HAP-1 (cell line): ENCODE results near the gene MAGI2.

ENCODE experiments used
- DNase-seq, 2 experiments: peaks; one replicate each; pipeline ENCODE4 v3.0.0-alpha.2; 2016 to 2020; ENCODE audit warnings: low spot score in 2 of 2
- H3K27me3 ChIP-seq: fragments of 250-450 bp; sonication (Bioruptor Pico); 2 replicates; pipeline ENCODE4 v1.5.1; 2020; ENCODE audit warnings: low read depth, mild to moderate bottlenecking, moderate library complexity
- H3K36me3 ChIP-seq: fragments of 250-450 bp; sonication (Bioruptor Pico); replicated peaks from 2 replicates; pipeline ENCODE4 v1.5.1; 2020; ENCODE audit warnings: mild to moderate bottlenecking
- H3K4me1 ChIP-seq: fragments of 250-450 bp; sonication (Bioruptor Pico); 2 replicates; pipeline ENCODE4 v1.5.1; 2020; ENCODE audit warnings: mild to moderate bottlenecking
- H3K4me3 ChIP-seq: fragments of 250-450 bp; sonication (Bioruptor Pico); 2 replicates; pipeline ENCODE4 v1.5.1; 2020; ENCODE audit warnings: mild to moderate bottlenecking, moderate library complexity
- H3K9me3 ChIP-seq: fragments of 250-450 bp; sonication (Bioruptor Pico); 2 replicates; pipeline ENCODE4 v1.5.1; 2020; ENCODE audit warnings: mild to moderate bottlenecking, moderate library complexity
- in situ Hi-C: fragments of 300-500 bp; cut with MboI; formaldehyde crosslinking; loops from 3 replicates; pipeline ENCODE4 v1.14.3; 2020; ENCODE audit warnings: low sequenced_read_pairs, inconsistent platforms, mixed read lengths

MAGI2 gene

DNA sequence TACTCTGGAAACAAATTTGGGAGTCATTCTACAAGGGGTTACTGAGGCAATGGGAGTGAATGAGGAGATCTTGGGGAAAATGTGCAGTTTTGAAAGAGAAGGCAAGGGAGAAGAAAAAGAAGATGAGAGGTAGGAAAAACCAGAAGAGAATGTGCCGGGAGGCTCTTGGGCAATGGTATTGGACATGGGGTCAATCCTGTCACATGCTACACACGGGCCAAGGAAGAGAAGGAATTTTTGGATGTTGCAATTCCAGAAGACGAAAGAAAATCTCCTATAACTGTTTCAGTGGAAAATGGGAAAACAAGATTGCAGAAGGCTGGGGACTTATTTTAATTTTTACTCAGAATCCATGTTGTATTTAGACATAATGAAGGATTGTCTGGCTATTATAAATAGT is 1039.9 kb downstream of the MAGI2 start:
- in situ Hi-C loops, result no loop called here
- Histone ChIP-seq H3K4me3 (no peak overlapping the region), H3K27me3 (no peaks in the 10 kb centered on the region), H3K4me1 (peaks cover 10% of the 10 kb centered on the region; the same call in 1 of the 2 replicates), H3K36me3 (no peaks in the 10 kb centered on the region), H3K9me3 (no peaks in the 10 kb centered on the region)
- DNase-seq, result no peak

DNA sequence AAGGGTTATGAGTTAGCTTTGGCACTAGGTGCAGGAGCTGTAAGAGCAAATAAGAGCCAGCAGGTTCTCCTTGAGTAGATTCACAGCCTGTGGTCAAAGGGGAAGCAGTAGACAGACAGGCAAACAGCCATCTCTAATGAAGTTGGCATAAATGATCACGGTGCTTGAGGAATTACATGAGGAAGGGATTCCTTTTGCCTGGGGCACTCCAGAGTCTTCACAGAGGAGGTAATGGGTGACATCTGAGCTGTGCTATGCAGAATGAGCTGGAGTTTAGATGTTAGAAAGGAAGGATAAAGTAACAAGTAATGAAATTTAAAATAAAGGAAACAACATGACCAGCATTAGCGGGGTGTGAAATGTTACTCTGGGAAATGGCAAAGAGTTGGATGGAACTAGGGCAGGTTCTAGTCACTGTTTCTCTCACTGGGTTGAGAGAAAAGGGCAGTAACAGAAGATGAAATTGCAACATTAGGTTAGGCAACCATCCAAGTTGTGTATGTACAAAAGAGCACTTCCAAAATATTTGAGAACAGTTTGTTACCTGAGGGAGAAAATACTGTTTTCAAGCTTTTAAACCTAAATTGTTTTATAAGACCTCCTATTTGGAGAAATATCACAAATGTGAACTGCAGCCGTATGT is 1041.1 kb downstream of the MAGI2 start:
- Histone ChIP-seq H3K27me3 (no peaks in the 10 kb centered on the region), H3K4me3 (no peak overlapping the region), H3K4me1 (peaks cover 10% of the 10 kb centered on the region; the same call in 1 of the 2 replicates), H3K36me3 (no peaks in the 10 kb centered on the region), H3K9me3 (no peaks in the 10 kb centered on the region)
- DNase-seq, result no peak
- in situ Hi-C loops, result no loop called here

DNA sequence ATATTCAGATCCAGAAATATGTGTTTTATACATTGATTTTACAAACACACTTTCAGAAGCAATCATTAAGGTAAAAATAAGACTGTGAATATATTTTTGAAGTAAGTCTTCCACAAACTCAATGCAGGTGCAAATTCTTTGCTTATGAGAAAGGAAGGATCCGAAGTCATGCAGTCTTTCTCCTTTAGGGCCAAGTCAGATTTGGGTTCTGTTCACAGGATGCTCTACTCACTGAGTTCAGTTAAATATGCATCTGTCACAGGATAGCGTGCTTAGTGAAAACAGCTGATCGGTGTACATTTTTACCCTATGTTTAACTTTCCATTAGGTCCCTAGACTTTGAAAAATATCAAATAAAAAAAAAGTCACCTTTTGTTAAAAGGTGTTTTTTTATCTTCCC is 1046.4 kb downstream of the MAGI2 start:
- H3K9me3 ChIP-seq, result no peaks in the 10 kb centered on the region
- H3K4me1 ChIP-seq, result no peaks in the 10 kb centered on the region
- H3K4me3 ChIP-seq, result no peak overlapping the region
- no peak for DNase-seq
- no peaks in the 10 kb centered on the region for H3K36me3 ChIP-seq
- H3K27me3 ChIP-seq, result no peaks in the 10 kb centered on the region
- in situ Hi-C loops, result no loop called here

DNA sequence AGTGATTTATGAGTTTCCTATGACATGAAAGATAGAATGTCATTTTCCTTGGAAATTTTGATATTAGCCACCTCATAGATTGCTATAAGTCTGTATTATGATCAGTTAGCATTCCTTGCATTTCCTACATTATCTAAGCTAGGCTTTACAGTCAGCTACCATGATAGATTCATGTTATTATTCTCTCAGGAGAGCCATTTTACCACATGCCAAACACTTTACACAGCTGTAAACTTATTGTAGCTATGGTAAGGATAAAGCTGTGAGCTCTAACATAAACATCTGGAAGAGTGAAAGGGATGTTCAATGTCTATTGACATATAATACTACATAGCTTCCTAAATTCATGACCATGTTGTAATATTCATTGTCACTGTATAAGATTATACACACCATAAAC is 1046.9 kb downstream of the MAGI2 start:
- no peaks in the 10 kb centered on the region for H3K4me1 ChIP-seq
- no peaks in the 10 kb centered on the region for H3K9me3 ChIP-seq
- in situ Hi-C loops, result no loop called here
- no peak for DNase-seq
- no peak overlapping the region for H3K4me3 ChIP-seq
- H3K27me3 ChIP-seq, result no peaks in the 10 kb centered on the region
- H3K36me3 ChIP-seq, result no peaks in the 10 kb centered on the region

DNA sequence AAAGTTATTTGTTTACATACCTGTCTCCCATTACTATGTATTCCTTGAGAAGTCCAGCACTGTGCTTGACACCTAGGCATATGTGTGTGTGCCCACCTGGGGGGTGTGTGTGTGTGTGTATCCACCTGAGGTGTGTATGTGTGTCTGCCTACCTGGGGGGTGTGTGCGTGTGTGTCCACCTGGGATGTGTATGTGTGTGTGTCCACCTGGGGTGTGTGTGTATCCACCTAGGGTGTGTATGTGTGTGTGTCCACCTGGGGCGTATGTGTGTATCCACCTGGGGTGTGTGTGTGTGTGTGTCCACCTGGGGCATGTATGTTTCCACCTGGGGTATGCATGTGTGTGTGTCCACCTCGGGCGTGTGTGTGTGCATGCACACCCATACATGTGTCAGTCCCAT is 1051.4 kb downstream of the MAGI2 start:
- Histone ChIP-seq H3K27me3 (no peaks in the 10 kb centered on the region), H3K36me3 (no peaks in the 10 kb centered on the region), H3K4me3 (no peak overlapping the region), H3K9me3 (no peaks in the 10 kb centered on the region), H3K4me1 (peaks cover 21% of the 10 kb centered on the region)
- in situ Hi-C loops, result no loop called here
- DNase-seq, result no peak

DNA sequence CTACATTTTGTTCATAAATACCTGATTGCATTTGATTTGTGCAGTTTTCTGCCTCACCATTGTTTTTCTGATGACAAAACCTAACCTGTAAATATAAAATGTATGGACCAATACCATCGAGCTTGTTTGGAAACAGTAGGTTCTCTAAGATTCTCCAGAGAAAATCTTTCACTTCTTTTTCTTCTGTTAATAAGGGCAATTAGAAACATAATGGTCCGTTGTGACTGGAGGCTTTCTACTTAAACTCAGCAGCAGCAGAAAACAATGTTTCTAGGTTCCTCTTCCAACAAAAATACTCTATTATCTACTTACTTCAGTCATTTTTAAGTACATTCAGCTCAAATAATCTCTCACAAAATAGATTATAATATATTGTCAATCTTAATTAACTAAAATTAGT is 1053.4 kb downstream of the MAGI2 start:
- Histone ChIP-seq H3K4me3 (no peak overlapping the region), H3K4me1 (peaks cover 30% of the 10 kb centered on the region), H3K9me3 (no peaks in the 10 kb centered on the region), H3K36me3 (no peaks in the 10 kb centered on the region), H3K27me3 (no peaks in the 10 kb centered on the region)
- in situ Hi-C loops, result no loop called here
- peak in 1 of 2 experiments; percentile 97 for DNase-seq

DNA sequence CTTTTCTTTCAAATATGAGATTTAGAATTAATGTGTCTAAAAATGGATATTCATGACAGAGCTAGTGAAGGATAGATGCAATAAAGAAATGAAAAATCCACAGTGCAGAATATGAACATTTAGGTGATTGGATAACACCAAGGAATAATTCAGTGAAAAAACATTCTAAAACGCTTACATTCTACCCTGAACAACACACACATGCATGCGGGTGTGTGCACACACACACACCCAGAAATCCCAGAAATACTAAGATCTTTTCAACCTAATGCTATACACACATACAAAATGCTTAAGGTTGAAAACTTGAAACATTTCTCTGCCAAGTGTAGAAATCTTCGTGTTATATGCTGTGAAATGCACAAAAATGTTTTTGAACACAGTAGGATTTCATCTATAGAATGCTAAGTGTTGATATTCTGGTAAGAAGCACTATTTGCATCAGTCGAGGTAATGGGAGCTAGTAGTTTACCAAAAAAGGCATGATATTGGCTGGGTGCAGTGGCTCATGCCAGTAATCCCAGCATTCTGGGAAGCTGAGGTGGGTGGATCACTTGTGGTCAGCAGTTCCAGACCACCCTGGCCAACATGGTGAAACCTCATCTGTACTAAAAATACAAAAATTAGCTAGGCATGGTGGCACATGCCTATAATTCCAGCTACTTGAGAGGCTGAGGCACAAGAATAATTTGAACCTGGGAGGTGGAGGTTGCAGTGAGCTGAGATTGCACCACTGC is 1054.3 kb downstream of the MAGI2 start:
- no peak overlapping the region for H3K4me3 ChIP-seq
- H3K9me3 ChIP-seq, result no peaks in the 10 kb centered on the region
- H3K4me1 ChIP-seq, result peaks cover 32% of the 10 kb centered on the region
- no peak for DNase-seq
- no peaks in the 10 kb centered on the region for H3K27me3 ChIP-seq
- in situ Hi-C loops, result no loop called here
- no peaks in the 10 kb centered on the region for H3K36me3 ChIP-seq

DNA sequence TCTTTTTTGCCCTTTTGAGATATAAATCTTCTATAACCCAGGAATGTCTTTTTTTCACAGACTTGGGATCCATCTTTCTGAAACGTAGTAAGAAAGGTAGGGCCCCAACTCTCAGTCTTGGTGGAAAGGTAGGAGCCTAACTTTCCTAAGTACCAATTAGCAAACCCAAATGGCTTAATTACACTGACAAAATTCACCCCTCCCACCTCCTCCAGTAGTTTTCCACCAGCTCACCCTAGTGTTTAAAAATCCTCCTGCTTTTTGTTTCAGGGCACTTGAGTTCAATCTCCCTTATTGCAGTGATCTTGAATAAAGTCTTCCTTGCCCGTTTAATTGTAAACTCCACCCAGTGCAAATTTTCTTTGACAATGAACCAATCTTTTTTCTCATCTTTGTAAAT is 1054.9 kb downstream of the MAGI2 start:
- in situ Hi-C loops, result no loop called here
- Histone ChIP-seq H3K36me3 (no peaks in the 10 kb centered on the region), H3K9me3 (no peaks in the 10 kb centered on the region), H3K4me1 (peaks cover 32% of the 10 kb centered on the region), H3K27me3 (no peaks in the 10 kb centered on the region), H3K4me3 (no peak overlapping the region)
- DNase-seq, result no peak

DNA sequence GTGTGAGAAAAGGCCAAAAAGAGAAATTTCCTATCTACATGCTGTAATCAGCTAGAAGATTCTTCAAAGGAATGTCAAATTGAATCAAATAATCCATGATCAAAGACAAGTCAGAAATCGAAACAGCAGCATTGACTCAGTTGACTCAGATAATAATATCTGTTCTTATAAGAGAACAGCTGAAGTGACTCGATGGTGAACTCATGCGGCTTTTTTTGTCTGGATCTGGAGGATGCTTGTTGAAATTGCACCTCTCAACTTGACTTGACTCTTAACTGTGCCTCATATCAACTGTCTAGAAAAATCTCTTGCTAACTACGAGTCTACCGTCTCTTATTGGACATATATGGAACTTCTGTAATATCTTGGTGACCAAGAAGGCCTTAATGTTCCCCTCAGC is 1055.4 kb downstream of the MAGI2 start:
- H3K4me3 ChIP-seq, result no peak overlapping the region
- in situ Hi-C loops, result no loop called here
- peaks cover 32% of the 10 kb centered on the region for H3K4me1 ChIP-seq
- H3K27me3 ChIP-seq, result no peaks in the 10 kb centered on the region
- DNase-seq, result no peak
- H3K36me3 ChIP-seq, result no peaks in the 10 kb centered on the region
- H3K9me3 ChIP-seq, result no peaks in the 10 kb centered on the region

DNA sequence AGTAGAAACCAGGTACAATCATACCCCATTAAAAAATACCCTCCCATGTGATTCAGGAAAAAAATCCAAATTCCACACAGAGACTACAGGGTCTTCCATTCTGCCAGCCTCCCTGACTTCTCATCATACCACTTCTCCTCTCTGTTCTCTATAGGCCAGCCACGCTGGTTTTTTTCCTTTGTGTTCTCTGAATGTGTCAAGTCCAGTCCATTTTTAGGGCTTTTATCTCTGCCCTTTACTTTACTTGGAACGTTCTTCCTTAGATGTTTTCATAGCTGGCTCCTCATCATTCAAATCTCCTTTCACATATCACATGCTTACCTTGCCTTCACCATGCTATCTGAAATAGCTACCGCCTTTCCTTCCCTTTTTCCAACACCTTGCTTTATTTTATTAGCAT is 1057.3 kb downstream of the MAGI2 start:
- H3K27me3 ChIP-seq, result no peaks in the 10 kb centered on the region
- in situ Hi-C loops, result no loop called here
- H3K4me3 ChIP-seq, result no peak overlapping the region
- H3K36me3 ChIP-seq, result no peaks in the 10 kb centered on the region
- H3K4me1 ChIP-seq, result peaks cover 32% of the 10 kb centered on the region
- no peak for DNase-seq
- no peaks in the 10 kb centered on the region for H3K9me3 ChIP-seq

DNA sequence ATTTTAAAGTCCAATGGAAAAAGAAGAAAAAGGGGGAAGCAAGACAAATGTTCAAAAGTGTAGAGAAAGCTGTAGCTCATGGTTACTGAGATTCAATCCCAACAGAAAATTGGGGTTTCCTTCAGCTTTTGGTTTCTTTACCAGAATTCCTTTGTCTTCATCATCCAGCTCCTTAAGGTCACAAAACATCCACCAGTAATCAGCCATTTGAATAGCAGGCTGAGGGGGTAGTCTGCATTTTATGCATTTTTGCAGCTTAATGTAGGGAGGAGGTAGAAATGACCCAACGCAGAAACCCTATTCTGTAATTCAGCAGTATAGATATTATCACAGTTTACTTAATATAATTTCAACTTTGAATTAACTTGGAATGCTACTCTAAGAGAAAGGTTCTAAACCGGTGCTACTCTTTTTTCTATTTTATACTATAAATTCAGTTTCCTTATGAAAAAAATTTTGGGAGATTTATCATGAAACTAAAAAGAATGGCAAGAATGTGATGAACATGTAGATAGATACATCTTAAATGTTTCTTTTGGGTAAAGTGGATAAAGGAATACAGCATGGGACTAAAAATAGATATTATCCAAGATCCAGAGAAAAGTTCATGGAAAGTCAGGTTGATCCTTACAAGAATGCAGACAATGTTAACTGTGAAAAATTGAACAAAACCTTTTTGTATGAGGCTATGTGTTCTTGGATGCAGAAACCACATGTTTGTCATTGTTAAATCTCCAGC is 1058.0 kb downstream of the MAGI2 start:
- in situ Hi-C loops, result no loop called here
- DNase-seq, result no peak
- no peak overlapping the region for H3K4me3 ChIP-seq

DNA sequence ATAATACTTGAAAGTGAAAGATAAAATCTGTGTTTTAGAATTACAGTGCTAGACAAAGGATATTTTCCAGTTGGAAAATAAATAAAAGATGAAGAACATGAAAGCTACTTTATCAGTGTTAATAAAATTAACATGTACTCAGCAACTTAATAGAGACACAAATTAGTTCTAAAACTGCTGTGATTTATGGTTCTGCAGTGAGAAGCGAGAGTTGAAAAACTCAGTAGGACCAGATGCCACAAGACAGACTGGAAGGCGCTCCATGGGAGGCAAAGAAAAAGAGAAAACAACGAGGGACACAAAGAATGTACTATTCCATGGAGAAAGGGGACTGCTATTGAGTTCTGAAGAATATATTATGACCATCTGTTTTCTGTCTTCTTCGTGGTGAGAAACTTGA is 1064.4 kb downstream of the MAGI2 start:
- in situ Hi-C loops, result no loop called here
- Histone ChIP-seq H3K4me1 (no peaks in the 10 kb centered on the region), H3K27me3 (no peaks in the 10 kb centered on the region), H3K4me3 (no peak overlapping the region), H3K9me3 (no peaks in the 10 kb centered on the region), H3K36me3 (no peaks in the 10 kb centered on the region)
- DNase-seq, result no peak

More for the DNA sequence above, 1058.0 kb downstream of the MAGI2 start:
- no peaks in the 10 kb centered on the region for H3K27me3 ChIP-seq
- peaks cover 29% of the 10 kb centered on the region for H3K4me1 ChIP-seq
- no peaks in the 10 kb centered on the region for H3K9me3 ChIP-seq
- H3K36me3 ChIP-seq, result no peaks in the 10 kb centered on the region

DNA sequence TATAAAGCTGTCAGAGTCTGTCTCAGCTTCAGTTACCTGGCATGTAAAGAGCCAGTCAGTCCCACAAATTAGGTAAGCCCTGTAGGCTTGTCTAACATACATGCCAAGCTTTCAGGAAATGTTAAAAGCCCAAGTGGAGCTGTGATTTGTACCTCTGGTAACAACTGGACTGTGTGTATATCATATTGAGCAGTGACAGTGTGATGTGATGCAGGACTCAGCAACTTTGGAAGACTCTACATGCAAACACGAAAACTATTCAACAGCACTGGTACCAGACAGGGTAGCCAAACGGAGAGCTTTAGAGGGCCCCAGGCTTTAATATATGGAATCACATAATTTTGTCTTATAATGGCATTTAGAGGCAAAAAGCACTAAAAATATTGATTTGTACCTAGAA is 1066.9 kb downstream of the MAGI2 start:
- no peaks in the 10 kb centered on the region for H3K27me3 ChIP-seq
- in situ Hi-C loops, result no loop called here
- no peaks in the 10 kb centered on the region for H3K36me3 ChIP-seq
- H3K4me3 ChIP-seq, result no peak overlapping the region
- no peaks in the 10 kb centered on the region for H3K4me1 ChIP-seq
- no peak for DNase-seq
- H3K9me3 ChIP-seq, result no peaks in the 10 kb centered on the region
